ENCODE measurements around the gene GLYATL1. TPM values are rescaled to one million over a fixed set of nuclear protein-coding genes. Genes with fewer than 3 reads are reported as not detected.

GLYATL1 gene
- total and polyA plus RNA-seq, 7 donors = not detected

- 72 to 86% (median 73%) methylated on average over 1 of the region's 1 CpG for WGBS, 3 donors
- H3K4me1 ChIP-seq = no peaks in the 10 kb centered on the region
- no peaks in the 10 kb centered on the region for H3K36me3 ChIP-seq (ENCODE audit: insufficient read depth in 1 of 2, low read depth in 1 of 2)
- H3K27ac ChIP-seq = no peak overlapping the region
- intact Hi-C loops (cut with DNase I) = no loop called here
- DNase-seq = no peak
- H3K27me3 ChIP-seq (ENCODE audit: insufficient read depth in 3 of 3, low read length in 2 of 3) = peaks cover 0 to 34% (median 9%) of the 10 kb centered on the region in 3 donors
- no peak overlapping the region for H3K4me3 ChIP-seq
- TF ChIP-seq CTCF (IDR thresholded peaks at IDR 0.05) = no peak
- H3K9me3 ChIP-seq = no peaks in the 10 kb centered on the region
- ATAC-seq = no peak
These were observed 36.4 kb upstream of the GLYATL1 start for GRCh38 chr11:58902881-58903280.

- peak overlapping the region; percentile 47 for H3K4me3 ChIP-seq
- WGBS, 3 donors = 2 to 3% (median 3%) methylated on average over 41 of the region's 41 CpGs
- no peaks in the 10 kb centered on the region for H3K36me3 ChIP-seq (ENCODE audit: insufficient read depth in 1 of 2, low read depth in 1 of 2)
- no peak for TF ChIP-seq CTCF (IDR thresholded peaks at IDR 0.05)
- no peaks in the 10 kb centered on the region for H3K4me1 ChIP-seq
- H3K27ac ChIP-seq = no peak overlapping the region
- H3K27me3 ChIP-seq (ENCODE audit: insufficient read depth in 3 of 3, low read length in 2 of 3) = peaks cover 0 to 34% (median 9%) of the 10 kb centered on the region in 3 donors
- intact Hi-C loops (cut with DNase I) = no loop called here
- no peak for ATAC-seq
- DNase-seq = peak; percentile 36 to 54
- no peaks in the 10 kb centered on the region for H3K9me3 ChIP-seq
These were observed 34.1 kb upstream of the GLYATL1 start for GRCh38 chr11:58905011-58905720.

- H3K4me1 ChIP-seq = no peaks in the 10 kb centered on the region
- peak overlapping the region; percentile 47 for H3K4me3 ChIP-seq
- peak in 1 of 4 donors; percentile 56 for ATAC-seq
- WGBS, 3 donors = 5 to 8% (median 8%) methylated on average over 33 of the region's 33 CpGs
- no peak overlapping the region for H3K27ac ChIP-seq
- H3K27me3 ChIP-seq (ENCODE audit: insufficient read depth in 3 of 3, low read length in 2 of 3) = peaks cover 0 to 34% (median 8%) of the 10 kb centered on the region in 3 donors
- TF ChIP-seq CTCF (IDR thresholded peaks at IDR 0.05) = no peak
- no peaks in the 10 kb centered on the region for H3K9me3 ChIP-seq
- no peaks in the 10 kb centered on the region for H3K36me3 ChIP-seq (ENCODE audit: insufficient read depth in 1 of 2, low read depth in 1 of 2)
- intact Hi-C loops (cut with DNase I) = no loop called here
- peak; percentile 54 to 73 for DNase-seq
These were observed 33.4 kb upstream of the GLYATL1 start for GRCh38 chr11:58905721-58906547.

GRCh38 chr11:58907780-58908179, 31.5 kb upstream of the GLYATL1 start:
- no peak for TF ChIP-seq CTCF (IDR thresholded peaks at IDR 0.05)
- Histone ChIP-seq H3K27me3 (ENCODE audit: insufficient read depth in 3 of 3, low read length in 2 of 3) (peaks cover 0 to 34% (median 6%) of the 10 kb centered on the region in 3 donors), H3K4me1 (no peaks in the 10 kb centered on the region), H3K9me3 (no peaks in the 10 kb centered on the region), H3K27ac (no peak overlapping the region), H3K36me3 (ENCODE audit: insufficient read depth in 1 of 2, low read depth in 1 of 2) (no peaks in the 10 kb centered on the region), H3K4me3 (no peak overlapping the region)
- no peak for DNase-seq
- WGBS, 3 donors = 87 to 88% (median 87%) methylated on average over 3 of the region's 3 CpGs
- intact Hi-C loops (cut with DNase I) = no loop called here
- no peak for ATAC-seq
